H9 (cell line): ENCODE data around the gene KLHL21. TPM values are rescaled to one million over a fixed set of nuclear protein-coding genes. Genes with fewer than 3 reads are reported as not detected.

Experiments
- DNase-seq: peaks from one replicate; pipeline ENCODE4 v3.0.0-alpha.2; 2017
- H2AFZ ChIP-seq: one replicate; pipeline ENCODE4 v1.6.1; 2013; ENCODE audit warnings: mild to moderate bottlenecking, low read length, control low read depth, moderate library complexity
- H2AK5ac ChIP-seq: 2 replicates; pipeline ENCODE4 v1.6.1; 2013; ENCODE audit warnings: low read length, control low read depth, mixed read lengths; ENCODE audit not compliant: insufficient read length
- H2BK120ac ChIP-seq: one replicate; pipeline ENCODE4 v1.6.1; 2013; ENCODE audit warnings: low read depth, mild to moderate bottlenecking, low read length, control low read depth, inconsistent platforms; ENCODE audit not compliant: poor library complexity, severe bottlenecking
- H2BK12ac ChIP-seq: 2 replicates; pipeline ENCODE4 v1.6.1; 2013; ENCODE audit warnings: low read length, control low read depth, mixed read lengths, low read depth; ENCODE audit not compliant: insufficient read length
- H2BK15ac ChIP-seq: 2 replicates; pipeline ENCODE4 v1.6.1; 2013; ENCODE audit warnings: low read depth, low read length, control low read depth
- H2BK20ac ChIP-seq: one replicate; pipeline ENCODE4 v1.6.1; 2013; ENCODE audit warnings: low read depth, mild to moderate bottlenecking, low read length, control low read depth, inconsistent platforms; ENCODE audit not compliant: poor library complexity, severe bottlenecking
- H2BK5ac ChIP-seq: 2 replicates; pipeline ENCODE4 v1.6.1; 2013; ENCODE audit warnings: low read length, control low read depth, mixed read lengths; ENCODE audit not compliant: insufficient read length
- H3K14ac ChIP-seq: 2 replicates; pipeline ENCODE4 v1.6.1; 2013; ENCODE audit warnings: low read length, control low read depth; ENCODE audit not compliant: insufficient read depth
- H3K18ac ChIP-seq: 2 replicates; pipeline ENCODE4 v1.6.1; 2013; ENCODE audit warnings: low read depth, mild to moderate bottlenecking, mixed read lengths, low read length, control low read depth; ENCODE audit not compliant: insufficient read length
- H3K23ac ChIP-seq: 2 replicates; pipeline ENCODE4 v1.6.1; 2013; ENCODE audit warnings: low read length, control low read depth, mixed read lengths, low read depth; ENCODE audit not compliant: insufficient read length
- H3K23me2 ChIP-seq: 2 replicates; pipeline ENCODE4 v1.6.1; 2013; ENCODE audit warnings: low read depth, mild to moderate bottlenecking, mixed read lengths, low read length, control low read depth; ENCODE audit not compliant: insufficient read length, poor library complexity, severe bottlenecking
- H3K27ac ChIP-seq: 2 replicates; pipeline ENCODE4 v1.5.1; 2013; ENCODE audit warnings: low read length, control low read depth, mixed read lengths, low read depth; ENCODE audit not compliant: insufficient read length
- H3K27me3 ChIP-seq: 2 replicates; pipeline ENCODE4 v1.6.1; 2013; ENCODE audit warnings: low read length, control low read depth, inconsistent platforms; ENCODE audit not compliant: insufficient read depth
- H3K4ac ChIP-seq: 2 replicates; pipeline ENCODE4 v1.6.1; 2013; ENCODE audit warnings: low read depth, mild to moderate bottlenecking, control low read depth, inconsistent platforms, low read length, moderate library complexity
- H3K4me1 ChIP-seq: 2 replicates; pipeline ENCODE4 v1.6.1; 2013; ENCODE audit warnings: low read length, control low read depth, inconsistent platforms; ENCODE audit not compliant: insufficient read depth
- H3K4me2 ChIP-seq: 2 replicates; pipeline ENCODE4 v1.6.1; 2013; ENCODE audit warnings: low read length, control low read depth, mixed read lengths; ENCODE audit not compliant: insufficient read length, insufficient read depth
- H3K56ac ChIP-seq: 2 replicates; pipeline ENCODE4 v1.6.1; 2013; ENCODE audit warnings: low read depth, mild to moderate bottlenecking, mixed read lengths, low read length, control low read depth; ENCODE audit not compliant: insufficient read length
- H3K79me1 ChIP-seq: 2 replicates; pipeline ENCODE4 v1.6.1; 2013; ENCODE audit warnings: low read depth, mild to moderate bottlenecking, moderate library complexity, low read length, control low read depth, inconsistent platforms; ENCODE audit not compliant: insufficient read depth, poor library complexity, severe bottlenecking
- H3K79me2 ChIP-seq: 2 replicates; pipeline ENCODE4 v1.6.1; 2013; ENCODE audit warnings: low read length, control low read depth, inconsistent platforms; ENCODE audit not compliant: insufficient read depth
- H3K9ac ChIP-seq: 2 replicates; pipeline ENCODE4 v1.6.1; 2013; ENCODE audit warnings: low read length, control low read depth, mixed read lengths; ENCODE audit not compliant: insufficient read length; ENCODE audit errors: extremely low read depth
- H3K9me3 ChIP-seq: one replicate; pipeline ENCODE4 v1.6.1; 2013; ENCODE audit warnings: low read depth, low read length, inconsistent platforms; ENCODE audit not compliant: control insufficient read depth
- H3T11ph ChIP-seq: one replicate; pipeline ENCODE4 v1.6.1; 2013; ENCODE audit warnings: mild to moderate bottlenecking, low read length, control low read depth, inconsistent platforms
- H4K20me1 ChIP-seq: one replicate; pipeline ENCODE4 v1.6.1; 2013; ENCODE audit not compliant: control insufficient read depth, insufficient read length, insufficient read depth
- H4K5ac ChIP-seq: 2 replicates; pipeline ENCODE4 v1.6.1; 2013; ENCODE audit warnings: low read depth, mild to moderate bottlenecking, mixed read lengths, low read length, control low read depth; ENCODE audit not compliant: insufficient read length
- H4K8ac ChIP-seq: replicated peaks from 2 replicates; pipeline ENCODE4 v1.6.1; 2013; ENCODE audit warnings: low read length, control low read depth, mixed read lengths, low read depth; ENCODE audit not compliant: insufficient read length
- H4K91ac ChIP-seq: 2 replicates; pipeline ENCODE4 v1.6.1; 2013; ENCODE audit warnings: low read depth, mild to moderate bottlenecking, moderate library complexity, mixed read lengths, low read length, control low read depth; ENCODE audit not compliant: insufficient read length
- H3K27ac Mint-ChIP-seq, 3 experiments: 2 replicates in 2 of 3; 3 replicates in 1 of 3; pipeline ENCODE4 v1.8.0; 2020 to 2021; ENCODE audit warnings: mixed read lengths in 3 of 3, mild to moderate bottlenecking in 1 of 3, moderate library complexity in 1 of 3
- H3K27me3 Mint-ChIP-seq: 2 replicates; pipeline ENCODE4 v1.8.0; 2021; ENCODE audit warnings: low read depth, mild to moderate bottlenecking, moderate library complexity, mixed read lengths
- H3K36me3 Mint-ChIP-seq, 3 experiments: 2 replicates in 2 of 3; 3 replicates in 1 of 3; pipeline ENCODE4 v1.8.0; 2020 to 2021; ENCODE audit warnings: low read depth in 3 of 3, mixed read lengths in 3 of 3; ENCODE audit not compliant: insufficient read depth in 1 of 3
- H3K4me1 Mint-ChIP-seq, 2 experiments: 2 replicates each; pipeline ENCODE4 v1.8.0; 2020; ENCODE audit warnings: mixed read lengths in 2 of 2
- H3K4me3 Mint-ChIP-seq, 2 experiments: 2 replicates in 1 of 2; 3 replicates in 1 of 2; pipeline ENCODE4 v1.8.0; 2020 to 2021; ENCODE audit warnings: mild to moderate bottlenecking in 2 of 2, mixed read lengths in 2 of 2, moderate library complexity in 1 of 2
- H3K9me3 Mint-ChIP-seq, 2 experiments: 2 replicates in 1 of 2; 3 replicates in 1 of 2; pipeline ENCODE4 v1.8.0; 2020; ENCODE audit warnings: mild to moderate bottlenecking in 2 of 2, mixed read lengths in 2 of 2, moderate library complexity in 1 of 2
- CTCF ChIP-seq: fragments of 200-600 bp; sonication (generic); conservative IDR thresholded peaks from 3 replicates; pipeline ENCODE4 v1.8.0; 2021; ENCODE audit warnings: antibody characterized with exemption, mild to moderate bottlenecking
- WGBS: extraction: QIAGEN DNeasy Blood & Tissue Kit; methylation state at CpG from one replicate; pipeline ENCODE4 v1.1.7; 2013; ENCODE audit warnings: missing lambda C conversion rate, low lambda C conversion rate, mixed read lengths; ENCODE audit not compliant: insufficient read length; ENCODE audit errors: extremely low coverage; 5-methylcytosine and 5-hydroxymethylcytosine counted together
- total RNA-seq: library from RNA; stranded (reverse); gene quantifications from 2 replicates; pipeline ENCODE4 v1.2.1, GENCODE V29; 2021

The KLHL21 gene
- total RNA-seq, 1 experiment from 2014 or later, result 31.9 TPM

- no peak for DNase-seq
- no peak overlapping the region for H2BK15ac ChIP-seq
- H4K20me1 ChIP-seq, result no peaks in the 10 kb centered on the region
- peak; percentile 37; the same call in 2 of the 3 replicates for TF ChIP-seq CTCF
- no peak overlapping the region for H2BK20ac ChIP-seq
- H3K4me3 Mint-ChIP-seq, result peak overlapping the region; percentile 92 to 95
- no peak overlapping the region for H4K91ac ChIP-seq
- H2AK5ac ChIP-seq, result no peak overlapping the region
- H2BK120ac ChIP-seq, result no peak overlapping the region
- H3K23me2 ChIP-seq, result peaks cover 7% of the 10 kb centered on the region
- H3K36me3 Mint-ChIP-seq, result peaks cover 0 to 14% (median 2%) of the 10 kb centered on the region in 3 experiments; a peak in 4 of 7 replicates
- H3K27me3 ChIP-seq, result no peaks in the 10 kb centered on the region
- H3K18ac ChIP-seq, result no peak overlapping the region
- no peak overlapping the region for H2AFZ ChIP-seq
- peak overlapping the region in 2 of 3 experiments; percentile 82; a peak in 3 of 7 replicates for H3K27ac Mint-ChIP-seq
- H3K9ac ChIP-seq, result no peak overlapping the region
- no peak overlapping the region for H2BK5ac ChIP-seq
- peaks cover 6% of the 10 kb centered on the region for H3K27me3 Mint-ChIP-seq
- no peaks in the 10 kb centered on the region for H3K9me3 ChIP-seq
- no peak overlapping the region for H4K5ac ChIP-seq
- H3K14ac ChIP-seq, result no peak overlapping the region
- H3K4me1 ChIP-seq, result no peaks in the 10 kb centered on the region; the same call in 1 of the 2 replicates
- no peak overlapping the region for H3K4ac ChIP-seq
- H4K8ac ChIP-seq, result no peak overlapping the region
- H3K4me1 Mint-ChIP-seq, result peaks cover 15 to 18% of the 10 kb centered on the region in 2 experiments
- H3K56ac ChIP-seq, result no peak overlapping the region
- no peaks in the 10 kb centered on the region; a peak in 1 of 5 replicates for H3K9me3 Mint-ChIP-seq
- H3K27ac ChIP-seq, result no peak overlapping the region
- no CpG with 5 or more reads among the region's 19 CpGs for WGBS
- peak overlapping the region; percentile 60 for H3K4me2 ChIP-seq
- no peak overlapping the region for H3K23ac ChIP-seq
- no peak overlapping the region for H3T11ph ChIP-seq
- peaks cover 4% of the 10 kb centered on the region for H3K79me1 ChIP-seq
- H2BK12ac ChIP-seq, result no peak overlapping the region
- no peaks in the 10 kb centered on the region for H3K79me2 ChIP-seq
Measured at GRCh38 chr1:6580593-6581409, 21.9 kb downstream of the KLHL21 start.
